K562 (cell line): Measurements from ENCODE around the gene DESI1. TPM values are rescaled to one million over a fixed set of nuclear protein-coding genes. Genes with fewer than 3 reads are reported as not detected.
"Not testable (repeated sequence)": the region's sequence is repeated elsewhere in the genome, so short reads cannot be mapped to it uniquely, and the experiment has no call there.

Source experiments
- ATAC-seq: fragments of 200-7000 bp; cut with Tn5 transposase; 3 replicates; pipeline ENCODE4 v1.9.1; 2020; ENCODE audit warnings: moderate library complexity
- BruUV-seq: library from RNA; stranded (reverse); fragments of 400-500 nt; replicated peaks from 2 replicates; lab custom pipeline; 2021; lab: Mats Ljungman, UMichigan
- CTCF ChIA-PET: fragments of 300-600 bp; formaldehyde crosslinking; extraction: SDS; loops from one replicate; lab custom pipeline; 2021; ENCODE audit warnings: low intra/inter-chr PET ratio; lab: Yijun Ruan, JAX
- POLR2A ChIA-PET: fragments of 300-600, 350-650 bp; sonication (Branson Sonifier 250); formaldehyde crosslinking; extraction: SDS; loops from one replicate; lab custom pipeline; 2021; ENCODE audit warnings: antibody characterized with exemption, inconsistent platforms; lab: Yijun Ruan, JAX
- DNase-seq, 4 experiments: peaks; one replicate each; pipeline versions ENCODE4 v3.0.0 to v3.0.0-alpha.2; 2011 to 2018; ENCODE audit warnings: low spot score in 3 of 4, mixed read lengths in 3 of 4; ENCODE audit errors: extremely low read depth in 1 of 4
- FAIRE-seq: peaks from 2 replicates; lab custom pipeline; 2011; peaks lifted over from hg19 to GRCh38; lab: Jason Lieb, UNC
- H2AFZ ChIP-seq: 2 replicates; pipeline ENCODE4 v1.6.0; 2011; ENCODE audit warnings: low read depth, low read length, control low read depth, inconsistent platforms
- H3K27ac ChIP-seq: fragments of 200-600 bp; 3 replicates; pipeline ENCODE4 v1.8.0; 2011; ENCODE audit warnings: low read depth, mild to moderate bottlenecking, control low read depth, inconsistent platforms, low read length, moderate library complexity, mixed read lengths; ENCODE audit errors: extremely low read depth
- H3K27me3 ChIP-seq, 2 experiments: fragments of 300-600 bp in 1 of 2; 2 replicates in 1 of 2; 3 replicates in 1 of 2; pipeline versions ENCODE4 v1.6.0 to v1.8.0; 2011; ENCODE audit warnings: inconsistent platforms in 2 of 2, low read length in 2 of 2, mild to moderate bottlenecking in 1 of 2, mixed read lengths in 1 of 2, moderate library complexity in 1 of 2; ENCODE audit not compliant: control insufficient read depth in 2 of 2, insufficient read depth in 2 of 2
- H3K36me3 ChIP-seq: fragments of 300-600 bp; 3 replicates; pipeline ENCODE4 v1.8.0; 2011; ENCODE audit warnings: mild to moderate bottlenecking, low read length, inconsistent platforms; ENCODE audit not compliant: control insufficient read depth, insufficient read depth
- H3K4me1 ChIP-seq, 2 experiments: fragments of 200-600 bp in 1 of 2; replicated peaks in 1 of 2; 2 replicates in 1 of 2; 3 replicates in 1 of 2; pipeline versions ENCODE4 v1.5.1 to v1.8.0; 2011; ENCODE audit warnings: inconsistent platforms in 2 of 2, low read length in 2 of 2, mild to moderate bottlenecking in 1 of 2, mixed read lengths in 1 of 2, moderate library complexity in 1 of 2; ENCODE audit not compliant: control insufficient read depth in 2 of 2, insufficient read depth in 2 of 2
- H3K4me2 ChIP-seq: 2 replicates; pipeline ENCODE4 v1.6.1; 2011; ENCODE audit warnings: low read length, control low read depth, inconsistent platforms, mixed read lengths; ENCODE audit not compliant: insufficient read depth
- H3K4me3 ChIP-seq: fragments of 200-600 bp; sonication (generic), shearing (Covaris generic); 2 replicates; pipeline ENCODE4 v1.5.1; 2016; ENCODE audit warnings: control low read depth, inconsistent platforms
- H3K79me2 ChIP-seq: fragments of 200-600 bp; 3 replicates; pipeline ENCODE4 v1.8.0; 2011; ENCODE audit warnings: low read length, inconsistent platforms; ENCODE audit not compliant: control insufficient read depth, insufficient read depth
- H3K9ac ChIP-seq, 2 experiments: 2 replicates each; pipeline versions ENCODE4 v1.6.0 to v1.6.1; 2011; ENCODE audit warnings: low read depth in 2 of 2, low read length in 2 of 2, control low read depth in 1 of 2, inconsistent platforms in 1 of 2, mild to moderate bottlenecking in 1 of 2, mixed read lengths in 1 of 2; ENCODE audit not compliant: insufficient read depth in 1 of 2
- H3K9me1 ChIP-seq: one replicate; pipeline ENCODE4 v1.6.0; 2011; ENCODE audit warnings: inconsistent platforms, mild to moderate bottlenecking, low read length, moderate library complexity; ENCODE audit not compliant: control insufficient read depth, insufficient read depth
- H3K9me3 ChIP-seq: replicated peaks from 2 replicates; pipeline ENCODE4 v1.5.1; 2011; ENCODE audit warnings: low read depth, low read length, inconsistent platforms; ENCODE audit not compliant: control insufficient read depth, insufficient read depth
- H4K20me1 ChIP-seq: replicated peaks from 2 replicates; pipeline ENCODE4 v1.6.1; 2011; ENCODE audit warnings: low read length, inconsistent platforms, mixed read lengths; ENCODE audit not compliant: control insufficient read depth, insufficient read depth
- POLR2G ChIP-seq: fragments of 200-400 bp; formaldehyde crosslinking; IDR thresholded peaks from 2 replicates; pipeline ENCODE4 v1.6.1; 2017; ENCODE audit warnings: low read depth, mild to moderate bottlenecking, antibody characterized with exemption, low read length, moderate library complexity
- RBFOX2 ChIP-seq: fragments of 200-400 bp; formaldehyde crosslinking; IDR thresholded peaks from 2 replicates; pipeline ENCODE4 v1.6.1; 2017; ENCODE audit warnings: low read depth, mild to moderate bottlenecking, low read length, moderate library complexity
- WGBS: fragments of 100-300 bp; shearing (Covaris generic); methylation state at CpG from one replicate; pipeline ENCODE4 v1.1.6; 2016; ENCODE audit warnings: low coverage, mixed read lengths; ENCODE audit not compliant: insufficient coverage; ENCODE audit errors: missing lambda C conversion rate; 5-methylcytosine and 5-hydroxymethylcytosine counted together
- in situ Hi-C: fragments of 300-500 bp; cut with MboI; formaldehyde crosslinking; loops from 4 replicates; pipeline ENCODE4 v1.15.0; 2018; ENCODE audit warnings: inconsistent platforms, mixed read lengths
- intact Hi-C: fragments of 100-400 bp; cut with micrococcal nuclease; formaldehyde crosslinking; loops from 2 replicates; pipeline ENCODE4 v1.14.2; 2022
- polyA plus RNA-seq, 8 experiments: library from polyadenylated mRNA; depleted of rRNA in 4 of 8; stranded (reverse) in 5 of 8; unstranded in 3 of 8; fragments of >200 nt; fragmentation: Nextera tagmentation in 2 of 8; fragmentation: Illumina TruSeq in 1 of 8; extraction: Ambion mirVana in 2 of 8; extraction: Trizol in 1 of 8; gene quantifications; 2 replicates each; pipeline versions ENCODE4 v1.2.1 to v1.2.3, GENCODE V29; 2011 to 2014; ENCODE audit warnings: inconsistent platforms in 1 of 8, missing spikeins in 1 of 8
- total RNA-seq, 7 experiments: library from RNA; depleted of rRNA in 6 of 7; stranded (reverse); fragments of >200 nt in 6 of 7; fragmentation: Illumina TruSeq in 2 of 7; extraction: Trizol in 2 of 7; gene quantifications; 2 replicates each; pipeline versions ENCODE4 v1.2.1 to v1.2.3, GENCODE V29; 2011 to 2021; ENCODE audit warnings: low replicate concordance in 1 of 7

Gene DESI1
- total and polyA plus RNA-seq, 9 of the 15 experiments (the other 6 are each of a cell fraction or from before 2014, with no cell fraction given) = 7.2 to 45.9 (median 29.8) TPM

- FAIRE-seq, CTCF ChIA-PET, H3K27ac ChIP-seq, H3K27me3 ChIP-seq, H2AFZ ChIP-seq, H3K4me2 ChIP-seq, H4K20me1 ChIP-seq, H3K36me3 ChIP-seq, H3K4me3 ChIP-seq, H3K9me3 ChIP-seq, in situ Hi-C loops, DNase-seq, ATAC-seq, H3K9me1 ChIP-seq, intact Hi-C loops, BruUV-seq, H3K9ac ChIP-seq: not testable (repeated sequence)
- peaks cover 22 to 44% of the 10 kb centered on the region in 2 experiments for H3K4me1 ChIP-seq
- H3K79me2 ChIP-seq = peaks cover 11% of the 10 kb centered on the region
- 94% methylated on average over 21 of the region's 51 CpGs for WGBS
- POLR2A ChIA-PET = interaction anchor here (1.1 to 1.8 kb wide), 2 partner anchors 18 to 33 kb away, joined by 3 to 4 read pairs; partner anchors contain the start of gene CSDC2
- peak; percentile 23; the same call in 1 of the 2 replicates for TF ChIP-seq RBFOX2
- TF ChIP-seq POLR2G = peak; percentile 55
These were observed 27.4 kb downstream of the DESI1 start for GRCh38 chr22:41593336-41593960.
